H1 (cell line): ENCODE measurements around the gene RIN2. TPM values are rescaled to one million over a fixed set of nuclear protein-coding genes. Genes with fewer than 3 reads are reported as not detected.

Experiments used
- BRCA1 ChIP-seq: IDR thresholded peaks from 2 replicates; pipeline ENCODE4 v1.6.1; 2012; ENCODE audit warnings: low read depth, low read length, improper control_type of control experiment
- CBX8 ChIP-seq: fragments of 300-800, 300-1000 bp; sonication (generic); IDR thresholded peaks from 2 replicates; pipeline ENCODE4 v1.7.1; 2016; ENCODE audit warnings: low read depth, low read length, borderline replicate concordance
- EP300 ChIP-seq, 2 experiments: IDR thresholded peaks; 1 replicate in 1 of 2; 2 replicates in 1 of 2; pipeline ENCODE4 v1.6.1; 2011 to 2012; ENCODE audit warnings: low read depth in 2 of 2, low read length in 2 of 2, mild to moderate bottlenecking in 2 of 2, borderline replicate concordance in 1 of 2, inconsistent platforms in 1 of 2, moderate library complexity in 1 of 2
- HDAC2 ChIP-seq, 2 experiments: fragments of 300-600 bp in 1 of 2; sonication (generic) in 1 of 2; IDR thresholded peaks; 2 replicates each; pipeline ENCODE4 v1.6.1; 2011 to 2012; ENCODE audit warnings: low read depth in 2 of 2, low read length in 2 of 2, mild to moderate bottlenecking in 2 of 2, moderate library complexity in 2 of 2, borderline replicate concordance in 1 of 2, inconsistent platforms in 1 of 2
- KDM5A ChIP-seq: fragments of 200-600 bp; IDR thresholded peaks from 2 replicates; pipeline ENCODE4 v1.7.1; 2012; ENCODE audit warnings: mild to moderate bottlenecking, low read length, inconsistent platforms, mixed read lengths
- MAFK ChIP-seq: IDR thresholded peaks from 2 replicates; pipeline ENCODE4 v1.6.1; 2012; ENCODE audit warnings: low read depth, mild to moderate bottlenecking, improper control_type of control experiment, low read length
- NRF1 ChIP-seq: IDR thresholded peaks from 2 replicates; pipeline ENCODE4 v1.6.1; 2011; ENCODE audit warnings: mild to moderate bottlenecking, low read depth, low read length, improper control_type of control experiment
- POLR2A ChIP-seq, 2 experiments: IDR thresholded peaks; 1 replicate in 1 of 2; 2 replicates in 1 of 2; pipeline ENCODE4 v1.6.1; 2011; ENCODE audit warnings: low read depth in 2 of 2, low read length in 2 of 2, mild to moderate bottlenecking in 2 of 2; ENCODE audit errors: control extremely low read depth in 1 of 2
- POLR2AphosphoS5 ChIP-seq: IDR thresholded peaks from 2 replicates; pipeline ENCODE4 v1.6.1; 2011; ENCODE audit warnings: low read depth, low read length
- RFX5 ChIP-seq: IDR thresholded peaks from 2 replicates; pipeline ENCODE4 v1.6.1; 2011; ENCODE audit warnings: low read depth, low read length, improper control_type of control experiment, borderline replicate concordance
- SP1 ChIP-seq: IDR thresholded peaks from 2 replicates; pipeline ENCODE4 v1.6.1; 2011; ENCODE audit warnings: low read depth, low read length
- SP4 ChIP-seq: IDR thresholded peaks from 2 replicates; pipeline ENCODE4 v1.6.1; 2012; ENCODE audit warnings: low read length, inconsistent platforms
- polyA plus RNA-seq, 7 experiments: library from polyadenylated mRNA; depleted of rRNA in 3 of 7; stranded (reverse) in 5 of 7; unstranded in 2 of 7; fragments of >200 nt in 5 of 7; fragments of 200-250 nt in 2 of 7; gene quantifications; 1 replicate in 5 of 7; 2 replicates in 1 of 7; 4 replicates in 1 of 7; pipeline versions ENCODE4 v1.2.1 to v1.2.3, GENCODE V29; 2011 to 2013; ENCODE audit warnings: missing spikeins in 2 of 7, mixed read lengths in 2 of 7
- total RNA-seq: library from RNA; stranded (reverse); fragmentation: NEBNext Ultra II Directional; extraction: Animal tissue kit (Norgen Biotek cat#: 25700); gene quantifications from 2 replicates; pipeline ENCODE4 v1.2.1, GENCODE V29; 2021
- TF ChIP-seq, protein P1 (sequence below): fragments of 300-600 bp; sonication (generic); IDR thresholded peaks from 2 replicates; pipeline ENCODE4 v1.7.1; 2012; ENCODE audit warnings: low read length, moderate library complexity, mild to moderate bottlenecking, inconsistent platforms; ENCODE audit not compliant: insufficient replicate concordance

Gene RIN2
- total and polyA plus RNA-seq, 2 of the 8 experiments (the other 6 are each of a cell fraction or from before 2014, with no cell fraction given), result 0.20 to 1.3 TPM

DNA sequence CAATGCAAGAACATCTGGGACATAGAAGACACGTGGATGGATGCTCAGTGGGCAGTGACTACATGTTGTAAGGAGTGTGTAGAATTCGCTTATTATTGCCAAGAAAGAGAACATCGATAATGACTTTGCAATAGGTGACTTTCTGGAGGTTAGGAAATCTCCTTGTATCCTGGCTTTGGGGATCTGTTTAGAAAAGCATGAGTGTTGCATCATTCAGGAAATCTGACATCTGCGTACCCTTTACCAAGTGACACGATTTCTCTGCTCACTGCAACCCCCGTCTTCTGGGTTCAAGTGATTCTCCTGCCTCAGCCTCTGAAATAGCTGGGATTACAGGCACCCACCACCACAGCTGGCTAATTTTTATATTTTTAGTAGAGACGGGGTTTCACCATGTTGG lies 23.2 kb downstream of the RIN2 start (continued):
- TF ChIP-seq, protein P1, sequence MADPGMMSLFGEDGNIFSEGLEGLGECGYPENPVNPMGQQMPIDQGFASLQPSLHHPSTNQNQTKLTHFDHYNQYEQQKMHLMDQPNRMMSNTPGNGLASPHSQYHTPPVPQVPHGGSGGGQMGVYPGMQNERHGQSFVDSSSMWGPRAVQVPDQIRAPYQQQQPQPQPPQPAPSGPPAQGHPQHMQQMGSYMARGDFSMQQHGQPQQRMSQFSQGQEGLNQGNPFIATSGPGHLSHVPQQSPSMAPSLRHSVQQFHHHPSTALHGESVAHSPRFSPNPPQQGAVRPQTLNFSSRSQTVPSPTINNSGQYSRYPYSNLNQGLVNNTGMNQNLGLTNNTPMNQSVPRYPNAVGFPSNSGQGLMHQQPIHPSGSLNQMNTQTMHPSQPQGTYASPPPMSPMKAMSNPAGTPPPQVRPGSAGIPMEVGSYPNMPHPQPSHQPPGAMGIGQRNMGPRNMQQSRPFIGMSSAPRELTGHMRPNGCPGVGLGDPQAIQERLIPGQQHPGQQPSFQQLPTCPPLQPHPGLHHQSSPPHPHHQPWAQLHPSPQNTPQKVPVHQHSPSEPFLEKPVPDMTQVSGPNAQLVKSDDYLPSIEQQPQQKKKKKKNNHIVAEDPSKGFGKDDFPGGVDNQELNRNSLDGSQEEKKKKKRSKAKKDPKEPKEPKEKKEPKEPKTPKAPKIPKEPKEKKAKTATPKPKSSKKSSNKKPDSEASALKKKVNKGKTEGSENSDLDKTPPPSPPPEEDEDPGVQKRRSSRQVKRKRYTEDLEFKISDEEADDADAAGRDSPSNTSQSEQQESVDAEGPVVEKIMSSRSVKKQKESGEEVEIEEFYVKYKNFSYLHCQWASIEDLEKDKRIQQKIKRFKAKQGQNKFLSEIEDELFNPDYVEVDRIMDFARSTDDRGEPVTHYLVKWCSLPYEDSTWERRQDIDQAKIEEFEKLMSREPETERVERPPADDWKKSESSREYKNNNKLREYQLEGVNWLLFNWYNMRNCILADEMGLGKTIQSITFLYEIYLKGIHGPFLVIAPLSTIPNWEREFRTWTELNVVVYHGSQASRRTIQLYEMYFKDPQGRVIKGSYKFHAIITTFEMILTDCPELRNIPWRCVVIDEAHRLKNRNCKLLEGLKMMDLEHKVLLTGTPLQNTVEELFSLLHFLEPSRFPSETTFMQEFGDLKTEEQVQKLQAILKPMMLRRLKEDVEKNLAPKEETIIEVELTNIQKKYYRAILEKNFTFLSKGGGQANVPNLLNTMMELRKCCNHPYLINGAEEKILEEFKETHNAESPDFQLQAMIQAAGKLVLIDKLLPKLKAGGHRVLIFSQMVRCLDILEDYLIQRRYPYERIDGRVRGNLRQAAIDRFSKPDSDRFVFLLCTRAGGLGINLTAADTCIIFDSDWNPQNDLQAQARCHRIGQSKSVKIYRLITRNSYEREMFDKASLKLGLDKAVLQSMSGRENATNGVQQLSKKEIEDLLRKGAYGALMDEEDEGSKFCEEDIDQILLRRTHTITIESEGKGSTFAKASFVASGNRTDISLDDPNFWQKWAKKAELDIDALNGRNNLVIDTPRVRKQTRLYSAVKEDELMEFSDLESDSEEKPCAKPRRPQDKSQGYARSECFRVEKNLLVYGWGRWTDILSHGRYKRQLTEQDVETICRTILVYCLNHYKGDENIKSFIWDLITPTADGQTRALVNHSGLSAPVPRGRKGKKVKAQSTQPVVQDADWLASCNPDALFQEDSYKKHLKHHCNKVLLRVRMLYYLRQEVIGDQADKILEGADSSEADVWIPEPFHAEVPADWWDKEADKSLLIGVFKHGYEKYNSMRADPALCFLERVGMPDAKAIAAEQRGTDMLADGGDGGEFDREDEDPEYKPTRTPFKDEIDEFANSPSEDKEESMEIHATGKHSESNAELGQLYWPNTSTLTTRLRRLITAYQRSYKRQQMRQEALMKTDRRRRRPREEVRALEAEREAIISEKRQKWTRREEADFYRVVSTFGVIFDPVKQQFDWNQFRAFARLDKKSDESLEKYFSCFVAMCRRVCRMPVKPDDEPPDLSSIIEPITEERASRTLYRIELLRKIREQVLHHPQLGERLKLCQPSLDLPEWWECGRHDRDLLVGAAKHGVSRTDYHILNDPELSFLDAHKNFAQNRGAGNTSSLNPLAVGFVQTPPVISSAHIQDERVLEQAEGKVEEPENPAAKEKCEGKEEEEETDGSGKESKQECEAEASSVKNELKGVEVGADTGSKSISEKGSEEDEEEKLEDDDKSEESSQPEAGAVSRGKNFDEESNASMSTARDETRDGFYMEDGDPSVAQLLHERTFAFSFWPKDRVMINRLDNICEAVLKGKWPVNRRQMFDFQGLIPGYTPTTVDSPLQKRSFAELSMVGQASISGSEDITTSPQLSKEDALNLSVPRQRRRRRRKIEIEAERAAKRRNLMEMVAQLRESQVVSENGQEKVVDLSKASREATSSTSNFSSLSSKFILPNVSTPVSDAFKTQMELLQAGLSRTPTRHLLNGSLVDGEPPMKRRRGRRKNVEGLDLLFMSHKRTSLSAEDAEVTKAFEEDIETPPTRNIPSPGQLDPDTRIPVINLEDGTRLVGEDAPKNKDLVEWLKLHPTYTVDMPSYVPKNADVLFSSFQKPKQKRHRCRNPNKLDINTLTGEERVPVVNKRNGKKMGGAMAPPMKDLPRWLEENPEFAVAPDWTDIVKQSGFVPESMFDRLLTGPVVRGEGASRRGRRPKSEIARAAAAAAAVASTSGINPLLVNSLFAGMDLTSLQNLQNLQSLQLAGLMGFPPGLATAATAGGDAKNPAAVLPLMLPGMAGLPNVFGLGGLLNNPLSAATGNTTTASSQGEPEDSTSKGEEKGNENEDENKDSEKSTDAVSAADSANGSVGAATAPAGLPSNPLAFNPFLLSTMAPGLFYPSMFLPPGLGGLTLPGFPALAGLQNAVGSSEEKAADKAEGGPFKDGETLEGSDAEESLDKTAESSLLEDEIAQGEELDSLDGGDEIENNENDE, result no peak
- TF ChIP-seq NRF1 (no peak), BRCA1 (no peak), KDM5A (no peak), SP1 (no peak), CBX8 (no peak), HDAC2 (IDR thresholded peaks at IDR 0.05; ENCODE audit: borderline replicate concordance in 1 of 2, low read depth in 2 of 2, low read length in 2 of 2) (no peak), POLR2A (IDR thresholded peaks at IDR 0.05; ENCODE audit: control extremely low read depth in 1 of 2, low read depth in 2 of 2, low read length in 2 of 2) (no peak), RFX5 (no peak), SP4 (no peak), POLR2AphosphoS5 (no peak), MAFK (no peak), EP300 (IDR thresholded peaks at IDR 0.05; ENCODE audit: borderline replicate concordance in 1 of 2, low read depth in 2 of 2, low read length in 2 of 2) (no peak)
